K562 (cell line): ENCODE results near the gene ZNF835. TPM values are rescaled to one million over a fixed set of nuclear protein-coding genes. Genes with fewer than 3 reads are reported as not detected.

Experiments
- ATAC-seq: fragments of 200-7000 bp; cut with Tn5 transposase; 3 replicates; pipeline ENCODE4 v1.9.1; 2020; ENCODE audit warnings: moderate library complexity
- BruUV-seq: library from RNA; stranded (reverse); fragments of 400-500 nt; replicated peaks from 2 replicates; lab custom pipeline; 2021; lab: Mats Ljungman, UMichigan
- CTCF ChIA-PET: fragments of 300-600 bp; formaldehyde crosslinking; extraction: SDS; loops from one replicate; lab custom pipeline; 2021; ENCODE audit warnings: low intra/inter-chr PET ratio; lab: Yijun Ruan, JAX
- POLR2A ChIA-PET: fragments of 300-600, 350-650 bp; sonication (Branson Sonifier 250); formaldehyde crosslinking; extraction: SDS; loops from one replicate; lab custom pipeline; 2021; ENCODE audit warnings: antibody characterized with exemption, inconsistent platforms; lab: Yijun Ruan, JAX
- DNase-seq, 4 experiments: peaks; one replicate each; pipeline versions ENCODE4 v3.0.0 to v3.0.0-alpha.2; 2011 to 2018; ENCODE audit warnings: low spot score in 3 of 4, mixed read lengths in 3 of 4; ENCODE audit errors: extremely low read depth in 1 of 4
- FAIRE-seq: peaks from 2 replicates; lab custom pipeline; 2011; peaks lifted over from hg19 to GRCh38; lab: Jason Lieb, UNC
- H2AFZ ChIP-seq: 2 replicates; pipeline ENCODE4 v1.6.0; 2011; ENCODE audit warnings: low read depth, low read length, control low read depth, inconsistent platforms
- H3K27ac ChIP-seq: fragments of 200-600 bp; 3 replicates; pipeline ENCODE4 v1.8.0; 2011; ENCODE audit warnings: low read depth, mild to moderate bottlenecking, control low read depth, inconsistent platforms, low read length, moderate library complexity, mixed read lengths; ENCODE audit errors: extremely low read depth
- H3K27me3 ChIP-seq, 2 experiments: fragments of 300-600 bp in 1 of 2; 2 replicates in 1 of 2; 3 replicates in 1 of 2; pipeline versions ENCODE4 v1.6.0 to v1.8.0; 2011; ENCODE audit warnings: inconsistent platforms in 2 of 2, low read length in 2 of 2, mild to moderate bottlenecking in 1 of 2, mixed read lengths in 1 of 2, moderate library complexity in 1 of 2; ENCODE audit not compliant: control insufficient read depth in 2 of 2, insufficient read depth in 2 of 2
- H3K36me3 ChIP-seq: fragments of 300-600 bp; 3 replicates; pipeline ENCODE4 v1.8.0; 2011; ENCODE audit warnings: mild to moderate bottlenecking, low read length, inconsistent platforms; ENCODE audit not compliant: control insufficient read depth, insufficient read depth
- H3K4me1 ChIP-seq, 2 experiments: fragments of 200-600 bp in 1 of 2; replicated peaks in 1 of 2; 2 replicates in 1 of 2; 3 replicates in 1 of 2; pipeline versions ENCODE4 v1.5.1 to v1.8.0; 2011; ENCODE audit warnings: inconsistent platforms in 2 of 2, low read length in 2 of 2, mild to moderate bottlenecking in 1 of 2, mixed read lengths in 1 of 2, moderate library complexity in 1 of 2; ENCODE audit not compliant: control insufficient read depth in 2 of 2, insufficient read depth in 2 of 2
- H3K4me2 ChIP-seq: 2 replicates; pipeline ENCODE4 v1.6.1; 2011; ENCODE audit warnings: low read length, control low read depth, inconsistent platforms, mixed read lengths; ENCODE audit not compliant: insufficient read depth
- H3K4me3 ChIP-seq: fragments of 200-600 bp; sonication (generic), shearing (Covaris generic); 2 replicates; pipeline ENCODE4 v1.5.1; 2016; ENCODE audit warnings: control low read depth, inconsistent platforms
- H3K79me2 ChIP-seq: fragments of 200-600 bp; 3 replicates; pipeline ENCODE4 v1.8.0; 2011; ENCODE audit warnings: low read length, inconsistent platforms; ENCODE audit not compliant: control insufficient read depth, insufficient read depth
- H3K9ac ChIP-seq, 2 experiments: 2 replicates each; pipeline versions ENCODE4 v1.6.0 to v1.6.1; 2011; ENCODE audit warnings: low read depth in 2 of 2, low read length in 2 of 2, control low read depth in 1 of 2, inconsistent platforms in 1 of 2, mild to moderate bottlenecking in 1 of 2, mixed read lengths in 1 of 2; ENCODE audit not compliant: insufficient read depth in 1 of 2
- H3K9me1 ChIP-seq: one replicate; pipeline ENCODE4 v1.6.0; 2011; ENCODE audit warnings: inconsistent platforms, mild to moderate bottlenecking, low read length, moderate library complexity; ENCODE audit not compliant: control insufficient read depth, insufficient read depth
- H3K9me3 ChIP-seq: replicated peaks from 2 replicates; pipeline ENCODE4 v1.5.1; 2011; ENCODE audit warnings: low read depth, low read length, inconsistent platforms; ENCODE audit not compliant: control insufficient read depth, insufficient read depth
- H4K20me1 ChIP-seq: replicated peaks from 2 replicates; pipeline ENCODE4 v1.6.1; 2011; ENCODE audit warnings: low read length, inconsistent platforms, mixed read lengths; ENCODE audit not compliant: control insufficient read depth, insufficient read depth
- BRD4 ChIP-seq: fragments of 200-600 bp; sonication (generic); IDR thresholded peaks from 2 replicates; pipeline ENCODE4 v1.6.1; 2017; ENCODE audit warnings: inconsistent platforms
- CBX1 ChIP-seq: sonication (generic); IDR thresholded peaks from 2 replicates; pipeline ENCODE4 v1.6.1; 2016; ENCODE audit warnings: antibody characterized with exemption, low read depth, mild to moderate bottlenecking
- CHD4 ChIP-seq: fragments of 200-600 bp; sonication (generic); IDR thresholded peaks from 3 replicates; pipeline ENCODE4 v1.6.1; 2012; ENCODE audit warnings: low read depth, mild to moderate bottlenecking, mixed read lengths, low read length, inconsistent platforms; ENCODE audit not compliant: insufficient read depth, insufficient replicate concordance, poor library complexity, severe bottlenecking
- CREM ChIP-seq: IDR thresholded peaks from 2 replicates; pipeline ENCODE4 v1.6.1; 2014; ENCODE audit warnings: antibody characterized with exemption, low read depth
- HNRNPH1 ChIP-seq: fragments of 200-400 bp; formaldehyde crosslinking; optimal IDR thresholded peaks from 2 replicates; pipeline ENCODE3; 2017; ENCODE audit warnings: low read depth, mild to moderate bottlenecking, low read length, moderate library complexity
- HSF4 ChIP-seq: fragments of 250-450 bp; sonication (Bioruptor Pico); IDR thresholded peaks from 2 replicates; pipeline ENCODE4 v2.1.2; 2022; ENCODE audit warnings: mild to moderate bottlenecking, moderate library complexity, borderline replicate concordance
- KLF6 ChIP-seq: fragments of 250-450 bp; sonication (Bioruptor Pico); IDR thresholded peaks from 2 replicates; pipeline ENCODE4 v1.4.0; 2020; ENCODE audit warnings: mild to moderate bottlenecking, moderate library complexity, borderline replicate concordance
- MEF2D ChIP-seq: conservative IDR thresholded peaks from 2 replicates; pipeline ENCODE4 v1.6.1; 2016; ENCODE audit warnings: low read depth, missing genetic modification characterization, missing compliant biosample characterization
- MYC ChIP-seq, 2 experiments: fragments of 250-450 bp in 1 of 2; sonication (Bioruptor Pico) in 1 of 2; IDR thresholded peaks; 2 replicates each; pipeline versions ENCODE4 v1.5.1 to v1.6.1; 2012 to 2021; ENCODE audit warnings: low read depth in 2 of 2, borderline replicate concordance in 1 of 2, improper control_type of control experiment in 1 of 2, low read length in 1 of 2, mild to moderate bottlenecking in 1 of 2, moderate library complexity in 1 of 2
- PHB ChIP-seq: fragments of 250-450 bp; sonication (Bioruptor Pico); IDR thresholded peaks from 2 replicates; pipeline ENCODE4 v1.5.0; 2021
- PTRF ChIP-seq: fragments of 450-650 bp; IDR thresholded peaks from 2 replicates; pipeline ENCODE4 v1.6.1; 2016; ENCODE audit warnings: mild to moderate bottlenecking, missing genetic modification characterization, missing compliant biosample characterization
- RBM39 ChIP-seq: fragments of 200-400 bp; formaldehyde crosslinking; optimal IDR thresholded peaks from 2 replicates; pipeline ENCODE3; 2018; ENCODE audit warnings: low read depth, low read length
- WGBS: fragments of 100-300 bp; shearing (Covaris generic); methylation state at CpG from one replicate; pipeline ENCODE4 v1.1.6; 2016; ENCODE audit warnings: low coverage, mixed read lengths; ENCODE audit not compliant: insufficient coverage; ENCODE audit errors: missing lambda C conversion rate; 5-methylcytosine and 5-hydroxymethylcytosine counted together
- in situ Hi-C: fragments of 300-500 bp; cut with MboI; formaldehyde crosslinking; loops from 4 replicates; pipeline ENCODE4 v1.15.0; 2018; ENCODE audit warnings: inconsistent platforms, mixed read lengths
- intact Hi-C: fragments of 100-400 bp; cut with micrococcal nuclease; formaldehyde crosslinking; loops from 2 replicates; pipeline ENCODE4 v1.14.2; 2022
- polyA plus RNA-seq, 8 experiments: library from polyadenylated mRNA; depleted of rRNA in 4 of 8; stranded (reverse) in 5 of 8; unstranded in 3 of 8; fragments of >200 nt; fragmentation: Nextera tagmentation in 2 of 8; fragmentation: Illumina TruSeq in 1 of 8; extraction: Ambion mirVana in 2 of 8; extraction: Trizol in 1 of 8; gene quantifications; 2 replicates each; pipeline versions ENCODE4 v1.2.1 to v1.2.3, GENCODE V29; 2011 to 2014; ENCODE audit warnings: inconsistent platforms in 1 of 8, missing spikeins in 1 of 8
- total RNA-seq, 7 experiments: library from RNA; depleted of rRNA in 6 of 7; stranded (reverse); fragments of >200 nt in 6 of 7; fragmentation: Illumina TruSeq in 2 of 7; extraction: Trizol in 2 of 7; gene quantifications; 2 replicates each; pipeline versions ENCODE4 v1.2.1 to v1.2.3, GENCODE V29; 2011 to 2021; ENCODE audit warnings: low replicate concordance in 1 of 7
- TF ChIP-seq, protein P1 (sequence below): fragments of 450-650 bp; formaldehyde crosslinking; IDR thresholded peaks from 2 replicates; pipeline ENCODE4 v1.4.0; 2020; ENCODE audit warnings: mild to moderate bottlenecking, mixed read lengths
- TF ChIP-seq, protein P2 (sequence below): fragments of 250-450 bp; sonication (Bioruptor Pico); IDR thresholded peaks from 2 replicates; pipeline ENCODE4 v1.5.0; 2021; ENCODE audit warnings: mild to moderate bottlenecking, borderline replicate concordance
- TF ChIP-seq, protein P3 (sequence below): fragments of 450-650 bp; IDR thresholded peaks from 2 replicates; pipeline ENCODE4 v1.6.1; 2018; ENCODE audit warnings: mild to moderate bottlenecking, low read depth; ENCODE audit not compliant: partially characterized antibody

The ZNF835 gene
- total and polyA plus RNA-seq, 9 of the 15 experiments (the other 6 are each of a cell fraction or from before 2014, with no cell fraction given): not detected

DNA sequence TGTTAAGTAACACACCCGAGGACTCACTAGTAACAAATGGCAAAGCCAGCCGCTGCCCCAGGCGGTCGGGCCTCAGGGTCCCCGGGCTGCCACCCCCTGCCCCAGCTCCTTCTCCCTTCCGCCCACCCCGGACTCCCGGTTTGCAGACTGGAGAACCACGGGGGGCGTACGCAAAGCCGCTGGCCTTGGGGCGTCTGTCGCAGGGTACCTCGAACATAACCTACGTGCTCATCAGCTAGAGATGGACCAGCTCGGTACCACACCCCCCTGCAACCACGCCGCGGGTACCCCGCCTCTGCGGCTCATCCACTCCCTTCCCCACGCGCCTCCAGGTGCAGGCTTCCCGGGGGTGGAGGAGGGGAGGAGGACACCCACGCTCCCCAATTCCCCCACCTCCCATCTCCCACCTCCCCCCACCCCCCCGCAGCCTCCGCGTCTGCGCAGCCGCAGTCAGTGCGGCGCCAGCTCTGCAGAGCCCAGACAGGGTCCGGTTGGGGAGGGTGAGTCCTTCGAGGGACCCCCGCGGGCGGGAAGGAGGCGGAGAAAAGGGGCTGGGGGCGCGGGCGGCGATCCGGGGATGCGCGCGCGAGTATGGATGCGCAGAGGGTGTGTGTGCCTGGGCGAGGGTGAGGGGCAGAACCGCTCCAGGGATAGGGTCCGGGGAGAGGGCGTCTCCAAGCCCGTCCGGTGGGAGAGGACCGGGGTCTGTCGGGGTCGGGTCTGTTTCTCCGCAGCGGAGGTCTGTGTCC, 28.7 kb downstream of the ZNF835 start, which contains the start of gene SMIM17:
SMIM17 (plus strand) TSS at position 449 of the 749 bp plus-strand sequence. CDS start 2,509 bp downstream, outside the sequence.
- H3K9me1 ChIP-seq: no peaks in the 10 kb centered on the region
- H2AFZ ChIP-seq: no peak within 1 kb of the TSS
- TF ChIP-seq PTRF (tag): no peak
- TF ChIP-seq, protein P1, sequence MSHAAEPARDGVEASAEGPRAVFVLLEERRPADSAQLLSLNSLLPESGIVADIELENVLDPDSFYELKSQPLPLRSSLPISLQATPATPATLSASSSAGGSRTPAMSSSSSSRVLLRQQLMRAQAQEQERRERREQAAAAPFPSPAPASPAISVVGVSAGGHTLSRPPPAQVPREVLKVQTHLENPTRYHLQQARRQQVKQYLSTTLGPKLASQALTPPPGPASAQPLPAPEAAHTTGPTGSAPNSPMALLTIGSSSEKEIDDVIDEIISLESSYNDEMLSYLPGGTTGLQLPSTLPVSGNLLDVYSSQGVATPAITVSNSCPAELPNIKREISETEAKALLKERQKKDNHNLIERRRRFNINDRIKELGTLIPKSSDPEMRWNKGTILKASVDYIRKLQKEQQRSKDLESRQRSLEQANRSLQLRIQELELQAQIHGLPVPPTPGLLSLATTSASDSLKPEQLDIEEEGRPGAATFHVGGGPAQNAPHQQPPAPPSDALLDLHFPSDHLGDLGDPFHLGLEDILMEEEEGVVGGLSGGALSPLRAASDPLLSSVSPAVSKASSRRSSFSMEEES: no peak
- no peak for TF ChIP-seq BRD4
- TF ChIP-seq CHD4: no peak
- no peak for TF ChIP-seq MEF2D (tag)
- TF ChIP-seq, protein P2, sequence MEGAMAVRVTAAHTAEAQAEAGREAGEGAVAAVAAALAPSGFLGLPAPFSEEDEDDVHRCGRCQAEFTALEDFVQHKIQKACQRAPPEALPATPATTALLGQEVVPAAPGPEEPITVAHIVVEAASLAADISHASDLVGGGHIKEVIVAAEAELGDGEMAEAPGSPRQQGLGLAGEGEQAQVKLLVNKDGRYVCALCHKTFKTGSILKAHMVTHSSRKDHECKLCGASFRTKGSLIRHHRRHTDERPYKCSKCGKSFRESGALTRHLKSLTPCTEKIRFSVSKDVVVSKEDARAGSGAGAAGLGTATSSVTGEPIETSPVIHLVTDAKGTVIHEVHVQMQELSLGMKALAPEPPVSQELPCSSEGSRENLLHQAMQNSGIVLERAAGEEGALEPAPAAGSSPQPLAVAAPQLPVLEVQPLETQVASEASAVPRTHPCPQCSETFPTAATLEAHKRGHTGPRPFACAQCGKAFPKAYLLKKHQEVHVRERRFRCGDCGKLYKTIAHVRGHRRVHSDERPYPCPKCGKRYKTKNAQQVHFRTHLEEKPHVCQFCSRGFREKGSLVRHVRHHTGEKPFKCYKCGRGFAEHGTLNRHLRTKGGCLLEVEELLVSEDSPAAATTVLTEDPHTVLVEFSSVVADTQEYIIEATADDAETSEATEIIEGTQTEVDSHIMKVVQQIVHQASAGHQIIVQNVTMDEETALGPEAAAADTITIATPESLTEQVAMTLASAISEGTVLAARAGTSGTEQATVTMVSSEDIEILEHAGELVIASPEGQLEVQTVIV: no peak
- TF ChIP-seq HSF4 (CRISPR knock-in tag): no peak
- no peak for TF ChIP-seq CREM
- TF ChIP-seq HNRNPH1: no peak
- TF ChIP-seq, protein P3, sequence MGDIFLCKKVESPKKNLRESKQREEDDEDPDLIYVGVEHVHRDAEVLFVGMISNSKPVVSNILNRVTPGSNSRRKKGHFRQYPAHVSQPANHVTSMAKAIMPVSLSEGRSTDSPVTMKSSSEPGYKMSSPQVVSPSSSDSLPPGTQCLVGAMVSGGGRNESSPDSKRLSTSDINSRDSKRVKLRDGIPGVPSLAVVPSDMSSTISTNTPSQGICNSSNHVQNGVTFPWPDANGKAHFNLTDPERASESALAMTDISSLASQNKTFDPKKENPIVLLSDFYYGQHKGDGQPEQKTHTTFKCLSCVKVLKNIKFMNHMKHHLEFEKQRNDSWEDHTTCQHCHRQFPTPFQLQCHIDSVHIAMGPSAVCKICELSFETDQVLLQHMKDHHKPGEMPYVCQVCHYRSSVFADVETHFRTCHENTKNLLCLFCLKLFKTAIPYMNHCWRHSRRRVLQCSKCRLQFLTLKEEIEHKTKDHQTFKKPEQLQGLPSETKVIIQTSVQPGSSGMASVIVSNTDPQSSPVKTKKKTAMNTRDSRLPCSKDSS: no peak
- TF ChIP-seq CBX1: no peak
- no peak for TF ChIP-seq PHB
- TF ChIP-seq MYC (IDR thresholded peaks at IDR 0.05; ENCODE audit: low read depth, low read length): no peak
- TF ChIP-seq MYC (CRISPR knock-in tag; IDR thresholded peaks at IDR 0.05; ENCODE audit: borderline replicate concordance, low read depth): no peak
- TF ChIP-seq RBM39: no peak
- no peak for TF ChIP-seq KLF6
- no peaks in the 10 kb centered on the region for H3K36me3 ChIP-seq
- FAIRE-seq (no peak), ATAC-seq (no peak), DNase-seq (no peak)
- no TSS peak for BruUV-seq
- no peaks in the 10 kb centered on the region for H3K79me2 ChIP-seq
- H3K4me2 ChIP-seq: no peak within 1 kb of the TSS
- H3K27ac ChIP-seq: no peak within 1 kb of the TSS
- ChIA-PET CTCF (no interaction called here), POLR2A (no interaction called here)
- WGBS: 10% methylated on average over 26 of the region's 60 CpGs
- H3K4me3 ChIP-seq: no peak within 1 kb of the TSS
- H3K9me3 ChIP-seq: no peaks in the 10 kb centered on the region
- H3K4me1 ChIP-seq: no peaks in the 10 kb centered on the region
- no peak within 1 kb of the TSS for H3K9ac ChIP-seq
- in situ Hi-C loops: no loop called here
- H3K27me3 ChIP-seq: no peaks in the 10 kb centered on the region
- intact Hi-C loops: no loop called here
- no peaks in the 10 kb centered on the region for H4K20me1 ChIP-seq
